ENCODE measurements around the gene HSPB9. TPM values are rescaled to one million over a fixed set of nuclear protein-coding genes. Genes with fewer than 3 reads are reported as not detected.

The HSPB9 gene
- total and polyA plus RNA-seq, 2 donors (not counting 3 experiments of a cell fraction or from before 2014, with no cell fraction given), result not detected

- peak; percentile 76 for FAIRE-seq
- Histone ChIP-seq H3K9me1 (replicated peaks; ENCODE audit: control insufficient read depth, extremely low read depth, insufficient read depth, low read length) (no peaks in the 10 kb centered on the region), H2AFZ (ENCODE audit: low read depth, low read length) (no peak overlapping the region), H3K9me3 (replicated peaks; ENCODE audit: control insufficient read depth, insufficient read depth, low read length) (no peaks in the 10 kb centered on the region), H3K27ac (ENCODE audit: insufficient read depth, low read depth, low read length) (no peak overlapping the region), H3K79me2 (ENCODE audit: control insufficient read depth, insufficient read depth, low read length) (no peaks in the 10 kb centered on the region), H3K9ac (replicated peaks; ENCODE audit: extremely low read depth, insufficient read depth, low read length) (no peak overlapping the region), H4K20me1 (replicated peaks; ENCODE audit: control insufficient read depth, extremely low read depth, insufficient read depth, low read length) (no peaks in the 10 kb centered on the region), H3K4me2 (ENCODE audit: insufficient read depth, low read length) (no peak overlapping the region), H3K4me3 (replicated peaks in 1 of 3; ENCODE audit: insufficient read depth in 1 of 3, low read depth in 1 of 3, low read length in 3 of 3) (no peak overlapping the region), H3K4me1 (ENCODE audit: control insufficient read depth, extremely low read depth, insufficient read depth, low read length) (peaks cover 5% of the 10 kb centered on the region), H3K36me3 (ENCODE audit: control insufficient read depth in 2 of 2, extremely low read depth in 1 of 2, insufficient read depth in 2 of 2, low read length in 2 of 2) (no peaks in the 10 kb centered on the region), H3K27me3 (ENCODE audit: control insufficient read depth in 2 of 2, insufficient read depth in 2 of 2, low read length in 2 of 2) (no peaks in the 10 kb centered on the region)
- BruUV-seq (replicated peaks), result no TSS peak
- dilution Hi-C loops (cut with MboI; ENCODE audit: extremely low pct_ligation_motif_present, low sequenced_read_pairs), result loop anchor here (25.0 kb wide), 1 partner anchor 156 kb away; the partner anchor contains the start of gene CNP
- ChIA-PET POLR2A (interaction anchor here (0.7 kb wide), 1 partner anchor 399 kb away, joined by 6 read pairs; no protein-coding TSS in a partner anchor), CTCF (interaction anchor here (0.6 to 6.8 kb wide), 13 partner anchors 9 to 186 kb away, joined by 3 to 74 read pairs (median 4); partner anchors contain the start of genes CNP, GHDC, HCRT and KCNH4)
- intact Hi-C loops (cut with micrococcal nuclease), result no loop called here
- DNase-seq (ENCODE audit: low read depth, low spot score), result peak; percentile 34
- TF ChIP-seq, protein P1, sequence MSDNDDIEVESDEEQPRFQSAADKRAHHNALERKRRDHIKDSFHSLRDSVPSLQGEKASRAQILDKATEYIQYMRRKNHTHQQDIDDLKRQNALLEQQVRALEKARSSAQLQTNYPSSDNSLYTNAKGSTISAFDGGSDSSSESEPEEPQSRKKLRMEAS (IDR thresholded peaks at IDR 0.05; ENCODE audit: insufficient read depth, insufficient read length), result no peak
- no peak for TF ChIP-seq EZH2 (IDR thresholded peaks at IDR 0.05; ENCODE audit: borderline replicate concordance, low read depth, low read length, severe bottlenecking)
- TF ChIP-seq CTCF (IDR thresholded peaks at IDR 0.05; ENCODE audit: extremely low read depth in 1 of 2, insufficient read depth in 1 of 2, low read depth in 1 of 2, low read length in 2 of 2), result peak; percentile 50 to 52
- TF ChIP-seq JUN (IDR thresholded peaks at IDR 0.05; ENCODE audit: borderline replicate concordance, insufficient read depth, insufficient read length, low read depth), result no peak
- TF ChIP-seq MYC (IDR thresholded peaks at IDR 0.05; ENCODE audit: low read depth, low read length), result no peak
- no peak for TF ChIP-seq POLR2A (IDR thresholded peaks at IDR 0.05; ENCODE audit: low read depth, low read length)
- no peak for TF ChIP-seq POLR2AphosphoS5 (IDR thresholded peaks at IDR 0.05; ENCODE audit: insufficient read depth, low read depth, low read length)
Observed at GRCh38 chr17:42118545-42118944, 4.1 kb upstream of the HSPB9 start.
